ENCODE results near the gene UBE2E1.

Gene UBE2E1

GRCh38 chr3:23938688-23939087 is 132.9 kb downstream of the UBE2E1 start:
- no peak for FAIRE-seq

DNA sequence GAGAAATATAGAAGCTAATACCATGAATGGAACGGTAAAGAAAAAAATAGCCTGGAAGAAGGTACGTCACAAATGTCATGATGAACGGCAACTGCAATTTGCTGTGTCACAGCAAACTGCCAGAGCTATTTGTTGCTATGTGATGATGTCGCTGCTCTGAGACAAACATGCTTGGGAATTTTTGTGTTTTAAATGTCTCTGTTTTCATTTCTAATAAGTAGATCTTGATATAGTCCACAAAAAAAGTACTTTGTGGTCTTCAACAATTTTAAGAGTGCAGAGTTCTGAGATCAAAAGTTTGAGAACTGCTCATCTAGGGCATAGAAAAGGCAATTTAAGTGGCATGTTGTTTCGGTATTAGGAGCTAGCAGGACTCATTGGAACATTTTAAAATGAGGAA is 135.0 kb downstream of the UBE2E1 start:
- FAIRE-seq (no peak), DNase-seq (ENCODE audit: insufficient read length, low spot score) (no peak)

More at GRCh38 chr3:23938688-23939087, 132.9 kb downstream of the UBE2E1 start:
- DNase-seq (ENCODE audit: insufficient read length, low spot score): no peak

Data from GM19239 (cell line).